ENCODE measurements around the gene METTL5.

METTL5 gene

GRCh38 chr2:169778446-169778845 is 46.3 kb downstream of the METTL5 start:
- DNase-seq: no peak

DNA sequence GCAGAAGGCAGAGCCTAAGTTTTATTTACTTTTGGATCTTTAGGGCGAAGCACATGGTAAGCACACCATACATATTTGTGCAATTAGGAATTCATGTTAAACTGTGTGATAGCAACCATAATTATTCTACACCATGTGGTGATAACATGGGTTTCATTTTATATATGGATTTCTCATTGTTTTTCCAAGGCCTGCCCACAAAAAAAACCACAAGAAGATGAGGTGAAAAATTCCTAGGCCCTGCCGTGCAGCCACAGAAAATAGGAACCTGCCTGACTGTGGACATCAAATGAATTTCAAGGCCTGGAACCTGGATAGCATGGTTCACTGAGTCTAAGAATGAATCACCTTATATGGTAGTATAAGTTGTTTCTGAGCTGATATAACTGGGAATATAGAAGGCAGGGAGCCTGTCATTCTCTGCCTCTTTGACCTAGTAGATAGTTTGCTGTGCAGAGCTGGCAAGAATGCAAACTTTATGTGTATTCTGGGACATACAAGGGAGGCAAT is 48.4 kb downstream of the METTL5 start:
- no peak for DNase-seq

GRCh38 chr2:169775765-169776164 is 48.9 kb downstream of the METTL5 start:
- DNase-seq: no peak

DNA sequence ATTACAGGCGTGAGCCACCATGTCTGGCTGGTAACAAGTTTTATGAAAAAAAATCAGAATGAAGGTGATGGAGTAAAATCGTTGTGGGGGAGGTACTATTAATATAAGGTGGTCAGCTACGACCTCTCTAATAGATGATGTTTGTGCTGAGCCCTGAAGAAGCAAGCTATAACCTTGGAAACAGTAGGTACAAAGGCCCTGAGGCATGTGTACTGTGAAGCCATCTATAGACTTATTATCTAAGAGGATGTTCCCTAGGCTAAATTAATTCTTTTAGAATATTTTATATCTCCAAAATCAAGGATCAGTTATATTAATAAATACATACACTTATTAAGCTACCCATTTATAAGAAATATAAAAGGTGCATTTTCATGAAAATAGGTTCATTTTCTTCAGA is 49.4 kb downstream of the METTL5 start:
- no peak for DNase-seq

- no peak for DNase-seq
Observed at GRCh38 chr2:169772651-169773050, 52.1 kb downstream of the METTL5 start.

DNA sequence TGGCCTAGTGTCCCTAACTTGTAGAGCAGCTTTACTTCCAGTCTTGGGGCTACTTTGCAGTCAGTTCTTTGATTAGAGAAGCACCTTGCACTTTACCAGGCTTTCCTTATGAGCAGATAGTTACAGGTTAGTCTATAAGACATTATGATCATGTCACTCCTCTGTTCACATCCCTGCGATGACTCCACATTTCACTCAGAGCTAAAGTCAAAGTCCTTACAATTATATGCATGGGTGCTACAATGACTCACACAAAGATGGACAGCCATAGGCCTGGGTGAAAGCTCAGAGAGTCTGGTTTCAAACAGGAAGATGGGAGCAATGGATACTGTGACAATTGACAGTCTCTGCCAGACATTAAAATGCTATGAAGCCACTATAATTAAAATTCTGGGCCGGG is 53.1 kb downstream of the METTL5 start:
- DNase-seq: no peak

DNA sequence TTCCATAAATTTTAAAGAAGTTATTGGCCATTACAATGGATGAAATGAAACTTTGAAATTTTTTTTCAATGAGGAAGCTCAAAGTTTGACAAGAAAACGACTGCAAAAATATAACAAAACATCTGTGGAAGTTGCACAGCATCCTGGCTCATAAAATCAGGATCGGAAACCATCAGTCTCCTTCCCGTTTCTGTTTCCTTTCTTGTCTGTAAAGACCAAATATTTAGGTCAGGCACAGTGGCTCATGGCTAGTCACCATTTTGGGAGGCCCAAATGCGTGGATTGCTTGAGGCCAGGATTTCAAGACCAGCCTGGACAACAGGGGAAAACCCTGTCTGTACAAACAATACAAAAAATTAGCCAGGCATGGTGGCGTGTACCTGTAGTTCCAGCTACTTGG is 53.7 kb downstream of the METTL5 start:
- DNase-seq: no peak

GRCh38 chr2:169768262-169768995 is 56.3 kb downstream of the METTL5 start:
- no peak for DNase-seq

DNA sequence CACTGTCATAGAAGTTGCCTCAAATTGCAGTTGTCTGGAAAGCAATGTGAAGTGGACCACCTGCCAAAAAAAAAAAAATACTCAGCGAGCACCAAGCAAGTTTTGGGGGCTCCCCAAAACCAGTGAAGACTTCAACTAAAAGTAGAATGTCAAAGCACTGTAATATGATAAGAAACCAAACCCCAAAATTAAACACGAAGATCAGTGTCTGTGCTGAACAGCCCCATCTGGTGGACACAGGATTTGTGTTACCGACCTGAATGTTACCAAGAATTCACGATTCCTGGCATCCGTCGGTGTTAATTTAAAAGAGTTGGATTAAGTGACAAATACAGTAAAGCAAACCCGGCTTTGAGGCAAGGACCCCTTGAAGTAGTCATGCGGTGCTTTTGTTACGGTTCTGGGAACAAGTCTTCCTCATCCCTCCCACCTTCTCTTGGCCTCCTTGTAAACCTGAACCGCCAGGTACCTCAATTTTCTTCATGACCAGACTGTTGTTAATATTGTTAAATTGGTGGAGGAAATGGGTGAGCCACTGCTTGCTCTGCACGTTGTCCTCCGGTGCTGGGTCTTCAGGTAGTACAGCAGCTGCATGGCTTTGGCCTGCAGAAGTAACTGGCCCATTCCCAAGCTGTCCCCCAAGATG is 57.3 kb downstream of the METTL5 start:
- no peak for DNase-seq

- DNase-seq: no peak
Observed at GRCh38 chr2:169765523-169765922, 59.2 kb downstream of the METTL5 start.

GRCh38 chr2:169761970-169762292 is 62.8 kb downstream of the METTL5 start:
- no peak for DNase-seq

Data from NCI-H1105 (cell line).